ENCODE measurements around the gene THBS2.

The THBS2 gene

DNA sequence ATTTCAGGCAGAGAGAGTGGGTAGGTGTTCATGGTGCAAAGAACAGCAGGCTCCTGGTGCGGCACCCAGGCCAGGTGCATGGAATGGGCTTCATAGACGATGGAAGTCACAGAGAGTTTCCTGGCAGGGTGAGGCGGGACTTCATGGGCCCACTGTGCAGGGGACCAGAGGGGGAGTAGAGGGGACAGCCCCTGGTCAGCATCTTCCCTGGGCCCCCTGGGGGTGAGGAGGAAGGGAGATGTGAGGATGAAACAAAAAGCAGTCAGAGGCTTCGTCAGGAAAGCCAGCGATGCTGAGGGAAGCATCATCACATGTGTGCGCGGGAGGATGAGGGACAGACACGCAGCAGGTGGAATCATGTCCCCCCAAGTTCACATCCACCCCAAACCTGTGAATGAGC is 2.4 kb upstream of the THBS2 start:
- no peak overlapping the region for H3K27ac ChIP-seq
- TF ChIP-seq, protein P1, sequence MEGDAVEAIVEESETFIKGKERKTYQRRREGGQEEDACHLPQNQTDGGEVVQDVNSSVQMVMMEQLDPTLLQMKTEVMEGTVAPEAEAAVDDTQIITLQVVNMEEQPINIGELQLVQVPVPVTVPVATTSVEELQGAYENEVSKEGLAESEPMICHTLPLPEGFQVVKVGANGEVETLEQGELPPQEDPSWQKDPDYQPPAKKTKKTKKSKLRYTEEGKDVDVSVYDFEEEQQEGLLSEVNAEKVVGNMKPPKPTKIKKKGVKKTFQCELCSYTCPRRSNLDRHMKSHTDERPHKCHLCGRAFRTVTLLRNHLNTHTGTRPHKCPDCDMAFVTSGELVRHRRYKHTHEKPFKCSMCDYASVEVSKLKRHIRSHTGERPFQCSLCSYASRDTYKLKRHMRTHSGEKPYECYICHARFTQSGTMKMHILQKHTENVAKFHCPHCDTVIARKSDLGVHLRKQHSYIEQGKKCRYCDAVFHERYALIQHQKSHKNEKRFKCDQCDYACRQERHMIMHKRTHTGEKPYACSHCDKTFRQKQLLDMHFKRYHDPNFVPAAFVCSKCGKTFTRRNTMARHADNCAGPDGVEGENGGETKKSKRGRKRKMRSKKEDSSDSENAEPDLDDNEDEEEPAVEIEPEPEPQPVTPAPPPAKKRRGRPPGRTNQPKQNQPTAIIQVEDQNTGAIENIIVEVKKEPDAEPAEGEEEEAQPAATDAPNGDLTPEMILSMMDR (IDR thresholded peaks at IDR 0.05): no peak
- no peak overlapping the region for H3K4me3 ChIP-seq
- no peak for DNase-seq (ENCODE audit: low spot score)

DNA sequence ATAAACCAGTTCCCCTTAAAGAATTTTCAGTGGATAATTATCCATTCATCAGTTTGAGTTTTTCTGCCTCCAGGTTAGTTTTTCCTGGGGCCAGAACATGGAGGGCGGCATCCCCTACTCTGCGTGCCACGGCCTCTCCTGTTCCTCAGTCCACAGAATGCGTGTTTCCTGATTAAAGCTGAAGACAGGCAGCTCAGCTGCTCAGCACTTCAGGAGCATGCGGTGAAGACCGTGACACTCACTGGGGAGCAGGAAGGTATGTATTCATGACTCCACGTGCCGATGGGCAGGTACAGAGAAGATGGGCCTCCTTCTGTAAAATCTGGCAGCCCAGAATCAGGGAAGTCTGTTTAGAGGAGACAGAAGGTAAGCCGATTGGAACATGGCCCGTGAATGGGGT is 2.0 kb upstream of the THBS2 start:
- TF ChIP-seq, protein P1 (IDR thresholded peaks at IDR 0.05): no peak
- DNase-seq (ENCODE audit: low spot score): no peak
- Histone ChIP-seq H3K4me3 (no peak overlapping the region), H3K27ac (no peak overlapping the region)

DNA sequence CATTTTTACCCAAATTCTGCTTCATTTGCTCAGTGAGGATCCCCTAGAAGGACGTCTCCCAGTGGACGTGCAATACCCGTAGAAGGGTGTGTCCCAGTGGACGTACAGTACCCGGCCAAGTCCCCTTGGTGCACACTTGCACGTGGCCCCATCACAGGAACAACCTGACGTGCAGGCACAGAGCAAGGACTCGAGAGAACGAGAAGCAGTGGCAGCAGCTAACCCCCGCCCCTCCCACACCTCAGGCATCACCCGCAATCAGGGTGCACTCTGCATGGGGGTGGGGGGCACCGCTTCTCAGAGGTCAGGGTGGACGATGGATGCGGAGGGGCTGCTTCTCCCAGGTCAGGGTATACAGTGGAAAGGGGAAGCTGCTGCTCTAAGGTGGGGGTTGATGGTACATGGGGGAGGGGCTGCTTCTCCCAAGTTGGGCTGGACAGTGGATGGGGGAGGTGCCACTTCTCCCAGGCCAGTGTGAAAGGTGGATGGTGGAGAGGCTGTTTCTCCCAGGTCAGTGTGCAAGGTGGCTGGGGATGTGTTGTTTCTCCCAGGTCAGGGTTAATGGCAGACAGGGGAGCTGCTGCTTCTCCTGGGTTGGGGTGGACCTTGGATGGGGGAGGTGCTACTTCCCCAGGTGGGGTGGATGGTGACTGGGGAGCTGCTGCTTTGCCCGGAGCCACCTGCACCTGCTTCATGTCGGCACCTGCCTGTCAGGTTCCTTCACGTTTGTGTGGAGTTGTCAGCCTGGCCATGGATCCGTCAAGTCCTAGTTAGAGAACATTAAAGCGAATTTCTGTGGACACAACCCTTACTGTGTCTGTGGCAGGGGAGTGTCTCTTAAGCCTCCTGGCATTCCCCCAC is 1.0 kb upstream of the THBS2 start:
- TF ChIP-seq, protein P1 (IDR thresholded peaks at IDR 0.05): no peak
- Histone ChIP-seq H3K27ac (peak overlapping the region; percentile 48 to 93), H3K4me3 (no peak overlapping the region)
- no peak for DNase-seq (ENCODE audit: low spot score)

DNA sequence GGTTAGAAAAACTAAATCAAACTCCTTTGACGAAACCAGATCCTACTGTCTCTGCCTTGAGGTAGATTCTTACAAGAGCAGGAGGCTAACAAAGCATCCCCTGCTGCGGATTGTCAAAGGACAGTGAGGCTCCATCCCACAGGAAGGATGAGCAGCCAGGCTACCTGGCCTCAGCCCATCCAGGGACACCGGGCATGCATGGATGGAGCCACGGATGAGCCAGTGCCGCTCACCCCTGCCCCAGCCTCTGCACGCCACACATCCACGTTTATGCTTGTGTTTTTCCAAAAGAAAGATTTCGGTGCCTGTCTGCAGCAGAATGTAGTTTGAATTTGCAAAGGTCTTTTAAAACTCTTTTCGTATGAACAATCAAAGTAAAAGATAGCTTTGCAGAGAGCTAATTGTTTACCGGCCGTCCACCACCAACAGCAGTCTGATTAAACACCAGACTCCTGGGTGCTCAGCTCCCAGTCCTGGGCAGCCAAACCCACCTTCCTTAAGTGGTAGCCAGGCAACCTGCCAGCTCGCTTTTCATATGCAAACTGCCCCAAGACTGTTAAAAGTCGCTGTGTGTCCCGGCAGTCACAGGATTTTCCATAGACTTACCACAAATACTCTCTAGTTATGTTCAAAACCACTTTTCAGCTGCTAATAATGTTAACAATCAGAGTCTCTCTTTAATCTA is 999 bp downstream of the THBS2 start:
- TF ChIP-seq, protein P1 (IDR thresholded peaks at IDR 0.05): no peak
- no peak for DNase-seq (ENCODE audit: low spot score)
- Histone ChIP-seq H3K4me3 (peak overlapping the region; percentile 82), H3K27ac (peak overlapping the region; percentile 73 to 93)

DNA sequence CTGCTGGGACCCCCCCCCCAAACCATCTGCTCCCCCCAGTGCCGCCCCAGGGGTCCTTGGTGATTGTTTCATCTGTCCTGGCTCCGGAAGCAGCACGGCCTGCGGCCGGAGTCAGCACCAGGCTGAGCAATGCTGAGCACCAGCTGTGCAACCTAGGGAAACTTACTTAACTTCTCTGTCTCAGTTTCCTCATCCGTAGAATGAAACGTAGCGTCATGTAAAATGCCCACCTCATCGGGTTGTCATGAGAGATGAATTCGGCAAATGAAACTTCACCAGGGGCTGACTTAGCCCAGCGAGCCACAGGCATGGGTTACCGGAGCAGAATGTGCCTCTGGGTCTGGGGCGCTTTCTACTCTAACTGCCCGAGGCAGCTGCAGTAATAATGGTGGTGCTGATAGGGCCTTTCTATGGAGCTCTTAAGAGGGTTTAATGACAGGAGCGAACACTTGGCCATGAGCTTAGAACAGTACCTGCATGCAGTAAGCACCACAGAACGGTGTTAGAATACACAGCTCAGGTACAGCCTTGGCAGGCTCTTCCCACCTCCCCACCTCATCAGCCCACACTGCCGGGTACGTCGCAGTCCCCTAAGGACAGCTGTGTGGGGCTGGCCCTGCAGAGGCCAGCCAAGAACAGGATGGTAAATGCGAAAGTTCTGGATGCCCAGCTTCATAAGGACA is 1.7 kb downstream of the THBS2 start:
- DNase-seq (ENCODE audit: low spot score): peak; percentile 68
- TF ChIP-seq, protein P1 (IDR thresholded peaks at IDR 0.05): no peak
- Histone ChIP-seq H3K27ac (peak overlapping the region; percentile 73 to 93), H3K4me3 (peak overlapping the region; percentile 82)

DNA sequence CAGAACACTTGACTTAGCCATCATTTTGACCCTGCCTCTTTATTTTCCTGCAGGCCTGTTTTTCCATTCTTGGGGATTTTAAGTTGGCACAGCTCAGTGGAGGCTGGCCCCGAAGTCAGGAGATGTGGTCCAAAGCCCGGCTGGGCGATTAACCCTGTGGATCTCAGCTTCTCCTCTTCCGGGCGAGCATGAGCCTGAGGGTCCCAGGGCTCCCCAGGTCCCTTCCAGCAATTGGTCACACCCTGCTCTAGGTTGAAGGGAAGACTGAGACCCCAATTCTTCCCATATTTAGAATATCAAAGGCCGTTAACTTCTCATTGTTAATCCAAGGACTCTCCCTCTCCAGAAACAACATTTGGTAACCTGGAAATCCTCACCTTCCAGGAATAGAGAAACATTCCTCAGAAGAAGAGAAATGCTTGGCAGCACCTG is 2.3 kb downstream of the THBS2 start:
- Histone ChIP-seq H3K4me3 (peak overlapping the region; percentile 82), H3K27ac (peak overlapping the region; percentile 73 to 93)
- TF ChIP-seq, protein P1 (IDR thresholded peaks at IDR 0.05): no peak
- peak; percentile 73 for DNase-seq (ENCODE audit: low spot score)

Measured in coronary artery (tissue), 2 donors.